Inflammatory macrophage (primary cell): ENCODE results near the gene ITLN1.
"Not testable (repeated sequence)": the region's sequence is repeated elsewhere in the genome, so short reads cannot be mapped to it uniquely, and the experiment has no call there.

Experiments used
- DNase-seq, 2 donors: peaks; one replicate each; pipeline ENCODE4 v3.0.0-alpha.2; 2020 to 2022
- total RNA-seq, 18 experiments: gene quantifications; one replicate each; lab custom pipeline; 2026; ENCODE audit warnings: mixed read lengths in 6 of 18, inconsistent platforms in 2 of 18; lab: John Stamatoyannopoulos, UW

Gene ITLN1
- total RNA-seq, result 0 to 0.44 (median 0.16) reads per million in 18 experiments

GRCh38 chr1:160885042-160885441 is at the start of gene ITLN1:
TSS of gene ITLN1 (minus strand) at chr1:160885180. CDS start at chr1:160884877, 303 bp downstream.
- no peak for DNase-seq

GRCh38 chr1:160933305-160933704 is 48.3 kb upstream of the ITLN1 start:
- DNase-seq, result not testable (repeated sequence)

GRCh38 chr1:160925652-160926244 is 40.8 kb upstream of the ITLN1 start:
- DNase-seq, result no peak

- DNase-seq, result no peak
These were observed 40.0 kb upstream of the ITLN1 start for GRCh38 chr1:160924791-160925651.

GRCh38 chr1:160916666-160917065 is 31.7 kb upstream of the ITLN1 start:
- DNase-seq, result no peak

GRCh38 chr1:160913229-160913628 is 28.2 kb upstream of the ITLN1 start:
- not testable (repeated sequence) for DNase-seq

- DNase-seq, result peak in 1 of 2 donors; percentile 18
These were observed 26.9 kb upstream of the ITLN1 start for GRCh38 chr1:160911925-160912324.

- DNase-seq, result no peak
These were observed 26.5 kb upstream of the ITLN1 start for GRCh38 chr1:160911441-160911840.

- DNase-seq, result no peak
These were observed 25.3 kb upstream of the ITLN1 start for GRCh38 chr1:160910170-160910750.

- DNase-seq, result no peak
These were observed 23.0 kb upstream of the ITLN1 start for GRCh38 chr1:160907976-160908375.

GRCh38 chr1:160905617-160905989 is 20.6 kb upstream of the ITLN1 start:
- DNase-seq, result no peak

GRCh38 chr1:160904783-160905616 is 20.0 kb upstream of the ITLN1 start:
- DNase-seq, result no peak

GRCh38 chr1:160902251-160902650 is 17.3 kb upstream of the ITLN1 start:
- not testable (repeated sequence) for DNase-seq

GRCh38 chr1:160901768-160902167 is 16.8 kb upstream of the ITLN1 start:
- DNase-seq, result no peak

GRCh38 chr1:160900683-160901082 is 15.7 kb upstream of the ITLN1 start:
- DNase-seq, result not testable (repeated sequence)

GRCh38 chr1:160894368-160895135 is 9.6 kb upstream of the ITLN1 start:
- not testable (repeated sequence) for DNase-seq

- DNase-seq, result no peak
These were observed 6.5 kb upstream of the ITLN1 start for GRCh38 chr1:160891474-160891873.

GRCh38 chr1:160888926-160889325 is 3.9 kb upstream of the ITLN1 start:
- DNase-seq, result no peak

- DNase-seq, result peak; percentile 42 to 60
These were observed 2.1 kb upstream of the ITLN1 start for GRCh38 chr1:160887071-160887470.

GRCh38 chr1:160884579-160884978 is 401 bp downstream of the ITLN1 start:
- DNase-seq, result no peak

- DNase-seq, result peak; percentile 21 to 66
These were observed 1.1 kb downstream of the ITLN1 start for GRCh38 chr1:160883581-160884513.
